HCT116 (cell line): ENCODE results near the gene HIPK2. TPM values are rescaled to one million over a fixed set of nuclear protein-coding genes. Genes with fewer than 3 reads are reported as not detected.

ENCODE experiments used
- ATAC-seq: fragments of 200-7000 bp; cut with Tn5 transposase; 2 replicates; pipeline ENCODE4 v1.9.1; 2020; ENCODE audit warnings: mild to moderate bottlenecking, moderate library complexity
- BruUV-seq: library from RNA; stranded (reverse); fragments of 400-500 nt; replicated peaks from 2 replicates; lab custom pipeline; 2021; lab: Mats Ljungman, UMichigan
- CTCF ChIA-PET: fragments of 300-600 bp; sonication (Branson Sonifier 250); formaldehyde crosslinking; loops from one replicate; lab custom pipeline; 2021; ENCODE audit warnings: antibody characterized with exemption; lab: Charles Lee
- POLR2A ChIA-PET: fragments of 300-600, 350-600 bp; sonication (Branson Sonifier 250); formaldehyde crosslinking; loops from one replicate; lab custom pipeline; 2021; ENCODE audit warnings: antibody characterized with exemption; lab: Charles Lee
- RAD21 ChIA-PET, 2 experiments: fragments of 300-600 bp; sonication (Branson Sonifier 250); formaldehyde crosslinking; loops; one replicate each; lab custom pipeline; 2023; ENCODE audit warnings: low total read pairs in 2 of 2; ENCODE audit not compliant: uncharacterized antibody in 2 of 2, unreplicated experiment in 2 of 2, low non-redundant PET in 1 of 2; lab: Charles Lee
- DNase-seq: peaks from one replicate; pipeline ENCODE4 v3.0.0-alpha.2; 2010; ENCODE audit warnings: low read depth, low spot score
- H2AFZ ChIP-seq: fragments of 200-600 bp; shearing (Covaris generic), sonication (generic); 2 replicates; pipeline ENCODE4 v1.6.1; 2017; ENCODE audit warnings: low read depth, mixed run types, mixed read lengths, antibody characterized with exemption, low read length; ENCODE audit not compliant: poor library complexity, severe bottlenecking
- H3K27ac ChIP-seq: 2 replicates; pipeline ENCODE4 v1.5.1; 2012; ENCODE audit warnings: low read depth, low read length
- H3K27me3 ChIP-seq: fragments of 200-600 bp; sonication (generic); 2 replicates; pipeline ENCODE4 v1.6.1; 2016; ENCODE audit warnings: mixed run types, low read length, mixed read lengths; ENCODE audit not compliant: insufficient read depth
- H3K36me3 ChIP-seq, 2 experiments: fragments of 200-500 bp in 1 of 2; fragments of 200-600 bp in 1 of 2; sonication (Bioruptor generic) in 1 of 2; sonication (generic) in 1 of 2; 2 replicates each; pipeline versions ENCODE4 v1.5.1 to v1.6.1; 2014 to 2016; ENCODE audit warnings: low read length in 2 of 2, inconsistent platforms in 1 of 2, mixed read lengths in 1 of 2, mixed run types in 1 of 2; ENCODE audit not compliant: insufficient read depth in 2 of 2, control insufficient read depth in 1 of 2
- H3K4me1 ChIP-seq, 2 experiments: fragments of 200-600 bp in 1 of 2; sonication (generic) in 1 of 2; 2 replicates each; pipeline versions ENCODE4 v1.5.1 to v1.6.1; 2012 to 2017; ENCODE audit warnings: low read length in 2 of 2, inconsistent platforms in 1 of 2, mild to moderate bottlenecking in 1 of 2, mixed read lengths in 1 of 2, mixed run types in 1 of 2, moderate library complexity in 1 of 2; ENCODE audit not compliant: insufficient read depth in 2 of 2, control insufficient read depth in 1 of 2
- H3K4me2 ChIP-seq: fragments of 200-600 bp; sonication (generic); 2 replicates; pipeline ENCODE4 v1.6.1; 2017; ENCODE audit warnings: mixed run types, low read length, mixed read lengths
- H3K4me3 ChIP-seq, 2 experiments: fragments of 200-600 bp in 1 of 2; sonication (generic) in 1 of 2; replicated peaks in 1 of 2; 2 replicates each; pipeline ENCODE4 v1.5.1; 2011 to 2016; ENCODE audit warnings: low read length in 2 of 2, control low read depth in 1 of 2, low read depth in 1 of 2, mild to moderate bottlenecking in 1 of 2, mixed read lengths in 1 of 2, mixed run types in 1 of 2
- H3K79me2 ChIP-seq: fragments of 200-600 bp; sonication (generic); 2 replicates; pipeline ENCODE4 v1.6.1; 2017; ENCODE audit warnings: mild to moderate bottlenecking, mixed run types, low read length, moderate library complexity, mixed read lengths; ENCODE audit not compliant: insufficient read depth
- H3K9ac ChIP-seq: fragments of 200-600 bp; sonication (generic); 2 replicates; pipeline ENCODE4 v1.6.1; 2016; ENCODE audit warnings: low read length, mixed read lengths
- H3K9me2 ChIP-seq: fragments of 200-600 bp; sonication (generic), shearing (Covaris generic); 2 replicates; pipeline ENCODE4 v1.6.1; 2017; ENCODE audit warnings: mixed run types, mild to moderate bottlenecking, moderate library complexity; ENCODE audit not compliant: insufficient read depth
- H3K9me3 ChIP-seq, 2 experiments: fragments of 200-500 bp in 1 of 2; fragments of 200-600 bp in 1 of 2; sonication (Bioruptor generic) in 1 of 2; sonication (generic) in 1 of 2; 2 replicates each; pipeline ENCODE4 v1.6.1; 2014 to 2017; ENCODE audit warnings: low read length in 2 of 2, mixed read lengths in 2 of 2, inconsistent platforms in 1 of 2, low read depth in 1 of 2, mild to moderate bottlenecking in 1 of 2, mixed run types in 1 of 2, moderate library complexity in 1 of 2; ENCODE audit not compliant: control insufficient read depth in 1 of 2, insufficient read depth in 1 of 2
- H4K20me1 ChIP-seq: fragments of 200-600 bp; sonication (generic), shearing (Covaris generic); 2 replicates; pipeline ENCODE4 v1.6.1; 2017; ENCODE audit warnings: mixed run types, mild to moderate bottlenecking, moderate library complexity; ENCODE audit not compliant: insufficient read depth
- CBX3 ChIP-seq: IDR thresholded peaks from 2 replicates; pipeline ENCODE4 v1.6.1; 2012; ENCODE audit warnings: low read depth
- CEBPB ChIP-seq: IDR thresholded peaks from 2 replicates; pipeline ENCODE4 v1.6.1; 2012; ENCODE audit warnings: low read depth
- EGR1 ChIP-seq: IDR thresholded peaks from 2 replicates; pipeline ENCODE4 v1.6.1; 2012; ENCODE audit warnings: low read depth
- EZH2 ChIP-seq: fragments of 200-600 bp; sonication (generic); IDR thresholded peaks from 2 replicates; pipeline ENCODE4 v1.6.1; 2017; ENCODE audit warnings: antibody characterized with exemption, mixed run types
- EZH2phosphoT487 ChIP-seq: fragments of 200-600 bp; IDR thresholded peaks from 2 replicates; pipeline ENCODE4 v1.6.1; 2018; ENCODE audit warnings: antibody characterized with exemption, borderline replicate concordance
- FOSL1 ChIP-seq: IDR thresholded peaks from 2 replicates; pipeline ENCODE4 v1.6.1; 2012; ENCODE audit warnings: low read depth
- JUND ChIP-seq: IDR thresholded peaks from 2 replicates; pipeline ENCODE4 v1.6.1; 2012
- MAX ChIP-seq: IDR thresholded peaks from 2 replicates; pipeline ENCODE4 v1.6.1; 2012
- POLR2A ChIP-seq: IDR thresholded peaks from 2 replicates; pipeline ENCODE4 v1.7.0; 2011; ENCODE audit warnings: borderline replicate concordance; ENCODE audit not compliant: insufficient read depth, insufficient read length; ENCODE audit errors: extremely low read depth
- REST ChIP-seq: IDR thresholded peaks from 2 replicates; pipeline ENCODE4 v1.6.1; 2012; ENCODE audit warnings: low read depth
- SIN3A ChIP-seq: IDR thresholded peaks from 2 replicates; pipeline ENCODE4 v1.6.1; 2012; ENCODE audit warnings: low read depth
- SP1 ChIP-seq: IDR thresholded peaks from 2 replicates; pipeline ENCODE4 v1.6.1; 2012; ENCODE audit warnings: low read depth
- YY1 ChIP-seq: IDR thresholded peaks from 2 replicates; pipeline ENCODE4 v1.6.1; 2011; ENCODE audit warnings: low read length, low read depth, moderate library complexity, mild to moderate bottlenecking; ENCODE audit not compliant: insufficient replicate concordance; ENCODE audit errors: extremely low read depth
- ZBTB33 ChIP-seq: IDR thresholded peaks from 2 replicates; pipeline ENCODE4 v1.6.1; 2011; ENCODE audit warnings: mild to moderate bottlenecking, low read length, moderate library complexity; ENCODE audit not compliant: insufficient replicate concordance; ENCODE audit errors: extremely low read depth
- ZFX ChIP-seq: fragments of 450-650 bp; IDR thresholded peaks from 2 replicates; pipeline ENCODE4 v1.6.1; 2017
- intact Hi-C: fragments of 100-400 bp; cut with micrococcal nuclease; formaldehyde crosslinking; loops from 2 replicates; pipeline ENCODE4 v1.10.0; 2022
- total RNA-seq: library from RNA; stranded (reverse); gene quantifications from one replicate; pipeline ENCODE4 v1.2.1, GENCODE V29; 2021; ENCODE audit not compliant: unreplicated experiment

HIPK2 gene
- total RNA-seq, 1 experiment from 2014 or later = 49.5 TPM

- H3K4me2 ChIP-seq = no peak overlapping the region
- no peaks in the 10 kb centered on the region for H3K4me1 ChIP-seq
- POLR2A ChIA-PET = no interaction called here
- no peak for DNase-seq
- BruUV-seq = no TSS peak
- H3K27ac ChIP-seq = no peak overlapping the region
- no peaks in the 10 kb centered on the region for H3K27me3 ChIP-seq
- TF ChIP-seq EGR1 (no peak), ZBTB33 (no peak), CBX3 (no peak), ZFX (no peak), SP1 (no peak), FOSL1 (no peak), EZH2phosphoT487 (no peak), SIN3A (no peak), CEBPB (no peak), EZH2 (no peak), JUND (no peak), REST (no peak), POLR2A (no peak), YY1 (no peak), MAX (no peak)
- TF ChIP-seq, all 23 proteins: peak for 0
- no peaks in the 10 kb centered on the region for H3K79me2 ChIP-seq
- H2AFZ ChIP-seq = no peak overlapping the region
- H3K36me3 ChIP-seq = no peaks in the 10 kb centered on the region; a peak in 1 of 4 replicates
- no peaks in the 10 kb centered on the region for H3K9me2 ChIP-seq
- intact Hi-C loops = no loop called here
- no peaks in the 10 kb centered on the region for H3K9me3 ChIP-seq
- H3K4me3 ChIP-seq = no peak overlapping the region
- no peaks in the 10 kb centered on the region for H4K20me1 ChIP-seq
- no peak overlapping the region for H3K9ac ChIP-seq
- ChIA-PET RAD21 (no interaction called here), CTCF (no interaction called here)
- ATAC-seq = no peak
These were observed 201.4 kb downstream of the HIPK2 start for GRCh38 chr7:139576179-139576973.
